Activated B cell treated with CpG ODN at 0.5 μM for 24 hours (primary cell): ENCODE data around the gene TCERG1L. TPM values are rescaled to one million over a fixed set of nuclear protein-coding genes. Genes with fewer than 3 reads are reported as not detected.

Source experiments
- ATAC-seq: fragments of 200-7000 bp; cut with Tn5 transposase; one replicate; pipeline ENCODE4 v1.10.0; 2021; ENCODE audit warnings: low read depth, mild to moderate bottlenecking, moderate library complexity
- CTCF ChIA-PET: fragments of 350-600 bp; sonication (Branson Sonifier 250); formaldehyde crosslinking; loops from one replicate; lab custom pipeline; 2021; ENCODE audit warnings: antibody characterized with exemption; lab: Charles Lee
- POLR2A ChIA-PET: fragments of 350-600 bp; sonication (Branson Sonifier 250); formaldehyde crosslinking; loops from one replicate; lab custom pipeline; 2021; ENCODE audit warnings: antibody characterized with exemption; lab: Charles Lee
- DNase-seq: peaks from one replicate; pipeline ENCODE4 v3.0.0; 2022
- H3K27ac Mint-ChIP-seq: one replicate; pipeline ENCODE4 v1.8.0; 2020; ENCODE audit warnings: mixed read lengths
- H3K27me3 Mint-ChIP-seq: one replicate; pipeline ENCODE4 v1.8.0; 2021; ENCODE audit warnings: mixed read lengths
- H3K36me3 Mint-ChIP-seq: one replicate; pipeline ENCODE4 v1.8.0; 2021; ENCODE audit warnings: low read depth, mixed read lengths
- H3K4me1 Mint-ChIP-seq: one replicate; pipeline ENCODE4 v1.8.0; 2021; ENCODE audit warnings: mixed read lengths
- H3K4me3 Mint-ChIP-seq: one replicate; pipeline ENCODE4 v1.8.0; 2020; ENCODE audit warnings: mild to moderate bottlenecking, mixed read lengths
- H3K9me3 Mint-ChIP-seq: one replicate; pipeline ENCODE4 v1.8.0; 2020; ENCODE audit warnings: mixed read lengths
- intact Hi-C: fragments of 100-400 bp; cut with micrococcal nuclease; formaldehyde crosslinking; loops from one replicate; pipeline ENCODE4 v1.15.1; 2024
- total RNA-seq: library from RNA; stranded (reverse); gene quantifications from 2 replicates; pipeline ENCODE4 v1.2.3, GENCODE V29; 2022
- TF ChIP-seq, protein P1 (sequence below): fragments of 200-600 bp; IDR thresholded peaks from one replicate; pipeline ENCODE4 v1.8.0; 2022; ENCODE audit warnings: antibody characterized with exemption, mild to moderate bottlenecking

TCERG1L gene
- total RNA-seq, 1 donor from 2014 or later: not detected

DNA sequence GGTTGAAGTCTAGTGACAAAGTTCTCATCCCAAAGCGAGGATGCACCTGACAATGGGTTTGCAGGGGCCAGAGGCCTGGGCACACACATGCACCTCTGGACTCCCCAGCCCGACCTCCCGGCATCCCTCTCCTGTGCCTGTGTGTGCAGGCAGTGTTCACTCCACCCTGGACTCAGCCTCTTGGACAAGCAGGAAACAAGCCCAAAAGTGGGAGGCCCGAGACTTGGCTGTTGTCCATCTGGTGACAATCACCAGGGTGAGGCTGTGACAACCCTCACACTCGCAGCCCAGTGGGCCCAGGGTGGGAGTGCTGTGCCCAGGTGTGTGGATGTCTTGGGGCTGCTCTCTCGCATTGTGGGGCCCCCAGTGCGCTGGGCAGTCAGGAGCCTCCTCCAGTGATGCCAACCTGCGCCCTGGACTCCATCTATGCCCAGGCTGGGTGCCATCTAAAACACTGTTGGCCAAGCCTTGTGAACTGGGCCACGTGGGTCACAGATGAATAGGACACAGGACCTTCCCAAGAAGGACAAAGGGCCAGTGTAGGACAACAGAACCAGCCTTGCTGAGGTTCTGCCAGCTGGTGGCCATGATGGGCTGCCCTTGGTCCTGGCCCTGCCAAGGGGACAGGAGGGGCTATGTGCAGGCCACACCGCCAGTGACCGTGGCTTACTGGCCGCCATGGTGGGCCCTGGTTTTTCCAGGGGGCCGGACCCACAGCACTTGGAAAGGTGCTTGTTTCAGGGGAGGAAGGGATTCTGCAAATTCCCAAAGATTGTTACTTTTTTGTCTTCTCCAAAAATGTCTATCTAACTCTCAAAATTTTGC, 144.3 kb downstream of the TCERG1L start:
- no peaks in the 10 kb centered on the region for H3K9me3 Mint-ChIP-seq
- H3K27me3 Mint-ChIP-seq: no peaks in the 10 kb centered on the region

DNA sequence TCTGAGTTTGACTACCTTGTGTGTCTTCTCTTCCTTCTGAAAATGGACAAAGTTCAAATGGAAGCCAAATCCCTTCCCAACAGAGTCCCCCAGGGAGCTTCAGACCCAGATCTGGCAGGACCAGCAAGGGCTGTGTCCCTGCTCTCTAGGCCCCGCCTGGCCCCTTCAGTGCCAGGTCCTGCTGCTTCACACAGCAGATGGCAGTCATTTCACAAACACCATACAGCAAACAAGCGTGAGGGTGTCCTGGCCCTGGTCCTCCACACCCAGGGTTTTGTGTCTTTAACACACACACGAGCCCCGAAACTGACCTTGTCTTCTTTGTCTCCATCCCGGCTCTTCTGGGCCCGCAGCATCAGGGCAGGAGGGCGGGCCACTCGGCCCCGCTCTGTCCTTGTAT, 145.0 kb downstream of the TCERG1L start:
- no peak for DNase-seq
- ChIA-PET POLR2A (no interaction called here), CTCF (no interaction called here)
- Mint-ChIP-seq H3K27me3 (no peaks in the 10 kb centered on the region), H3K4me1 (no peaks in the 10 kb centered on the region), H3K36me3 (no peaks in the 10 kb centered on the region), H3K4me3 (no peak overlapping the region), H3K27ac (no peak overlapping the region), H3K9me3 (no peaks in the 10 kb centered on the region)
- intact Hi-C loops: no loop called here
- TF ChIP-seq, protein P1, sequence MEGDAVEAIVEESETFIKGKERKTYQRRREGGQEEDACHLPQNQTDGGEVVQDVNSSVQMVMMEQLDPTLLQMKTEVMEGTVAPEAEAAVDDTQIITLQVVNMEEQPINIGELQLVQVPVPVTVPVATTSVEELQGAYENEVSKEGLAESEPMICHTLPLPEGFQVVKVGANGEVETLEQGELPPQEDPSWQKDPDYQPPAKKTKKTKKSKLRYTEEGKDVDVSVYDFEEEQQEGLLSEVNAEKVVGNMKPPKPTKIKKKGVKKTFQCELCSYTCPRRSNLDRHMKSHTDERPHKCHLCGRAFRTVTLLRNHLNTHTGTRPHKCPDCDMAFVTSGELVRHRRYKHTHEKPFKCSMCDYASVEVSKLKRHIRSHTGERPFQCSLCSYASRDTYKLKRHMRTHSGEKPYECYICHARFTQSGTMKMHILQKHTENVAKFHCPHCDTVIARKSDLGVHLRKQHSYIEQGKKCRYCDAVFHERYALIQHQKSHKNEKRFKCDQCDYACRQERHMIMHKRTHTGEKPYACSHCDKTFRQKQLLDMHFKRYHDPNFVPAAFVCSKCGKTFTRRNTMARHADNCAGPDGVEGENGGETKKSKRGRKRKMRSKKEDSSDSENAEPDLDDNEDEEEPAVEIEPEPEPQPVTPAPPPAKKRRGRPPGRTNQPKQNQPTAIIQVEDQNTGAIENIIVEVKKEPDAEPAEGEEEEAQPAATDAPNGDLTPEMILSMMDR: no peak
- ATAC-seq: no peak

More for the DNA sequence above, 144.3 kb downstream of the TCERG1L start:
- TF ChIP-seq, protein P1: no peak
- ATAC-seq (no peak), DNase-seq (no peak)
- H3K36me3 Mint-ChIP-seq: no peaks in the 10 kb centered on the region
- H3K27ac Mint-ChIP-seq: no peak overlapping the region
- no peaks in the 10 kb centered on the region for H3K4me1 Mint-ChIP-seq
- intact Hi-C loops: no loop called here
- H3K4me3 Mint-ChIP-seq: no peak overlapping the region
- CTCF ChIA-PET: no interaction called here
- POLR2A ChIA-PET: no interaction called here

DNA sequence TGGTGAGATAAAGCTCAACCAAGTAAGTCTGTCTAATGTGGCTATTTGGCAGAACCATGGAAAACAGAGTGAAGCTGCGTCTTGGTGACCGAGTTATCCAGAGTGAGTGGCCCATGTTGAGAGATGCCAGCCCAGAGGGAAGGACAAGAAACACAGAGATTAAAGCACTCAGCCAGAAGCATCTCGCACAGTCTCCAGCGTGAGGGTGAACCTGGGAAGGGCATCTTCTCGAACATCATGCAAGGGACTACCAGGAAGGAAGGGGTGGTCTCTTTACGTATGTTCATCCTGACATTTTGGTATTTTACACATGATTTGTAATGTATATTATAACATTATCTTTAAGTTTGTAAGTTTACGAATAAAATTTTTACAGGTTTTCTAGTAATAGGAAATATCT, 146.4 kb downstream of the TCERG1L start:
- Mint-ChIP-seq H3K4me1 (no peaks in the 10 kb centered on the region), H3K4me3 (no peak overlapping the region), H3K9me3 (no peaks in the 10 kb centered on the region), H3K27ac (no peak overlapping the region), H3K27me3 (no peaks in the 10 kb centered on the region), H3K36me3 (no peaks in the 10 kb centered on the region)
- no peak for DNase-seq
- TF ChIP-seq, protein P1: no peak
- ChIA-PET CTCF (no interaction called here), POLR2A (no interaction called here)
- intact Hi-C loops: no loop called here
- no peak for ATAC-seq

DNA sequence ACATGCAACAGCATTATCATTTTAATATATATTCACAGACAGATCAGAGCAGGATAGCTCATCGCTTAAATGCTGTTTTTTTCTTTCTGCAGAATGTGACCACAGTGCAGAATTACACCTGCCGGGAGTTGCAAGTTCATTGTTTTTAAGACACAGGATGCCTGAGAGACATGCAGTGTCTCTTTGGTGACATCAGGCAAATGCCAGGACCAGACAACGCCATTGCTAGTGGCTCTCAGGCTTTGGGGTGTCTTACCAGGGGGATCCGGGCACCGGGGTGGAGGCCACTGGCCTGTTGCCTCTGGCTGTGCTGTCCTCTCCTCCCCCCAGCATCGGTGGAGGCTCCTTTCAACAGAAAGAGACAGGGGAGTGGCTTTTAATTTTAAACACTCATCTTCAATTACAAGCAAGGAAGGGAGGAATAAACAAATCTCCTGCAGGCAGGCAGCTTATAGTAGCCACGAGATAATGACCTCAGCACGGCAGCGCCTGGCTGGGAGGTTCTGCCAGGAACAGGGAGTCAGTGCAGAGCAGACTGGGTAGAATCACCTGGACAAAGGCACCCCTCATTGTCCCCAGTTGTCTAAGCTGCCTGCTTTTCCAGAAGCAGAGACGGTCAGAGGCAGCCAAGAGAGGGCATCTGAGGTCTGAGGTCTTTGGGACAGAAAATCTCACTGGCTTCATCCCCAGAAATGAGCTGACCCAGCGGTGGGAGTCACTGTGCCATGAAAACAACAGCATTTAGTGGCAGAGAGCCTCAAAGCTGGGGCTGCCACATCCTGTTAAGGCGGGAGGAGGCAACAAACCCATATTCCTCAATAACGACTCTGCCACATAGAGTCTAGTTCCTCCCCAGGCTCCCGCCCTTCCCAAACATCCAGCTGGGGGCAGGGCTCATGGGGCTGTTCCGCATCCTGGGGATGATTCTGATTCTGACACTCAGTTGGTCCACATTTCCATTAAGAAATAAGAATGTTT, 148.4 kb downstream of the TCERG1L start:
- intact Hi-C loops: no loop called here
- no peaks in the 10 kb centered on the region for H3K36me3 Mint-ChIP-seq
- H3K4me3 Mint-ChIP-seq: no peak overlapping the region

More for the DNA sequence above, 148.4 kb downstream of the TCERG1L start:
- Mint-ChIP-seq H3K9me3 (no peaks in the 10 kb centered on the region), H3K4me1 (no peaks in the 10 kb centered on the region), H3K27me3 (no peaks in the 10 kb centered on the region), H3K27ac (no peak overlapping the region)
- POLR2A ChIA-PET: no interaction called here
- ATAC-seq (no peak), DNase-seq (no peak)
- TF ChIP-seq, protein P1: no peak
- CTCF ChIA-PET: no interaction called here
